ENCODE data around the gene CAP2.
"Not testable (repeated sequence)": the region's sequence is repeated elsewhere in the genome, so short reads cannot be mapped to it uniquely, and the experiment has no call there.

The CAP2 gene

GRCh38 chr6:17584241-17584803 lies 190.9 kb downstream of the CAP2 start:
- Histone ChIP-seq H3K4me3 (IDR thresholded peaks at IDR 0.05; ENCODE audit: insufficient read depth, low read depth, low read length) (no peak overlapping the region), H3K27ac (no peak overlapping the region), H2AFZ (ENCODE audit: low read depth) (no peak overlapping the region), H3K79me2 (ENCODE audit: insufficient read depth, low read depth) (no peaks in the 10 kb centered on the region), H3K9ac (no peak overlapping the region), H4K20me1 (ENCODE audit: insufficient read depth) (no peaks in the 10 kb centered on the region), H3K4me1 (ENCODE audit: low read depth, poor library complexity, severe bottlenecking) (peaks cover 4% of the 10 kb centered on the region), H3K36me3 (ENCODE audit: insufficient read depth) (no peaks in the 10 kb centered on the region), H3K27me3 (ENCODE audit: insufficient read depth, low read depth) (no peaks in the 10 kb centered on the region), H3K4me2 (no peak overlapping the region; the same call in 1 of the 2 replicates)
- peak; percentile 84 for TF ChIP-seq CTCF (conservative IDR thresholded peaks at IDR 0.05; ENCODE audit: low read depth, low read length)

- Histone ChIP-seq H3K4me2 (no peak overlapping the region), H3K9ac (no peak overlapping the region), H2AFZ (ENCODE audit: low read depth) (no peak overlapping the region), H3K4me1 (ENCODE audit: low read depth, poor library complexity, severe bottlenecking) (peaks cover 4% of the 10 kb centered on the region), H3K27me3 (ENCODE audit: insufficient read depth, low read depth) (no peaks in the 10 kb centered on the region), H3K79me2 (ENCODE audit: insufficient read depth, low read depth) (no peaks in the 10 kb centered on the region), H3K36me3 (ENCODE audit: insufficient read depth) (no peaks in the 10 kb centered on the region), H3K27ac (no peak overlapping the region), H4K20me1 (ENCODE audit: insufficient read depth) (no peaks in the 10 kb centered on the region), H3K4me3 (IDR thresholded peaks at IDR 0.05; ENCODE audit: insufficient read depth, low read depth, low read length) (no peak overlapping the region)
- 0 out of 2 replicates have a peak, but pooled peaks have one; percentile 16 for TF ChIP-seq CTCF (conservative IDR thresholded peaks at IDR 0.05; ENCODE audit: low read depth, low read length)
These were observed 192.5 kb downstream of the CAP2 start for GRCh38 chr6:17585766-17586490.

- not testable (repeated sequence) for H3K79me2 ChIP-seq (ENCODE audit: insufficient read depth, low read depth); H3K27ac ChIP-seq; H2AFZ ChIP-seq (ENCODE audit: low read depth); H3K4me2 ChIP-seq; H3K4me1 ChIP-seq (ENCODE audit: low read depth, poor library complexity, severe bottlenecking); H3K9ac ChIP-seq; H3K4me3 ChIP-seq (IDR thresholded peaks at IDR 0.05; ENCODE audit: insufficient read depth, low read depth, low read length); H3K36me3 ChIP-seq (ENCODE audit: insufficient read depth); H3K27me3 ChIP-seq (ENCODE audit: insufficient read depth, low read depth); H4K20me1 ChIP-seq (ENCODE audit: insufficient read depth)
These were observed 193.2 kb downstream of the CAP2 start for GRCh38 chr6:17586623-17587022.

- H3K4me3 ChIP-seq (IDR thresholded peaks at IDR 0.05; ENCODE audit: insufficient read depth, low read depth, low read length), result no peak overlapping the region
- no peak overlapping the region for H3K4me2 ChIP-seq
- no peak for TF ChIP-seq CTCF (conservative IDR thresholded peaks at IDR 0.05; ENCODE audit: low read depth, low read length)
- no peak overlapping the region for H3K27ac ChIP-seq
- H3K79me2 ChIP-seq (ENCODE audit: insufficient read depth, low read depth), result no peaks in the 10 kb centered on the region
- no peaks in the 10 kb centered on the region for H4K20me1 ChIP-seq (ENCODE audit: insufficient read depth)
- H3K27me3 ChIP-seq (ENCODE audit: insufficient read depth, low read depth), result no peaks in the 10 kb centered on the region
- peaks cover 4% of the 10 kb centered on the region for H3K4me1 ChIP-seq (ENCODE audit: low read depth, poor library complexity, severe bottlenecking)
- H2AFZ ChIP-seq (ENCODE audit: low read depth), result no peak overlapping the region
- H3K9ac ChIP-seq, result no peak overlapping the region
- H3K36me3 ChIP-seq (ENCODE audit: insufficient read depth), result no peaks in the 10 kb centered on the region
These were observed 194.6 kb downstream of the CAP2 start for GRCh38 chr6:17588011-17588410.
